ENCODE measurements around the gene ATXN7L3. TPM values are rescaled to one million over a fixed set of nuclear protein-coding genes. Genes with fewer than 3 reads are reported as not detected.

The ATXN7L3 gene
- total and polyA plus RNA-seq, 9 of the 15 experiments (the other 6 are each of a cell fraction or from before 2014, with no cell fraction given), result 0.62 to 66.1 (median 33.2) TPM

- TF ChIP-seq RB1 (IDR thresholded peaks at IDR 0.05; ENCODE audit: low read depth) (no peak; the same call in 1 of the 2 replicates), ZNF778 (CRISPR knock-in tag; IDR thresholded peaks at IDR 0.05) (no peak), NFE2L1 (tag; IDR thresholded peaks at IDR 0.05; ENCODE audit: borderline replicate concordance, low read depth) (no peak), ZFP36 (IDR thresholded peaks at IDR 0.05; ENCODE audit: low read depth, low read length, partially characterized antibody) (no peak), TGIF2 (CRISPR knock-in tag; IDR thresholded peaks at IDR 0.05) (no peak), STAT5B (CRISPR knock-in tag; IDR thresholded peaks at IDR 0.05) (no peak), SAFB (IDR thresholded peaks at IDR 0.05; ENCODE audit: borderline replicate concordance, low read depth, low read length) (no peak), TAF7 (tag; IDR thresholded peaks at IDR 0.05) (no peak), MYBL2 (IDR thresholded peaks at IDR 0.05; ENCODE audit: low read depth) (no peak), MYBL2 (CRISPR knock-in tag; IDR thresholded peaks at IDR 0.05; ENCODE audit: borderline replicate concordance) (no peak), RBBP5 (IDR thresholded peaks at IDR 0.05; ENCODE audit: borderline replicate concordance, insufficient read depth, low read length, poor library complexity, severe bottlenecking) (no peak), RHOXF2B (CRISPR knock-in tag; conservative IDR thresholded peaks at IDR 0.05) (no peak), ZFX (CRISPR knock-in tag; IDR thresholded peaks at IDR 0.05) (no peak; the same call in 1 of the 2 replicates), POLR3G (IDR thresholded peaks at IDR 0.05; ENCODE audit: extremely low read depth, insufficient read length, insufficient replicate concordance) (no peak), BRD4 (IDR thresholded peaks at IDR 0.05) (no peak), CREB1 (IDR thresholded peaks at IDR 0.05) (0 out of 2 replicates have a peak, but pooled peaks have one; percentile 6), CREB1 (CRISPR knock-in tag; IDR thresholded peaks at IDR 0.05) (no peak), KDM4B (IDR thresholded peaks at IDR 0.05; ENCODE audit: borderline replicate concordance in 2 of 2, low read depth in 1 of 2) (0 out of 4 replicates have a peak, but pooled peaks of 1 of the 2 experiments have one; percentile 26), ZC3H4 (CRISPR knock-in tag; IDR thresholded peaks at IDR 0.05; ENCODE audit: borderline replicate concordance) (no peak), EP300 (IDR thresholded peaks at IDR 0.05; ENCODE audit: low read length) (no peak)
- TF ChIP-seq, protein P1, sequence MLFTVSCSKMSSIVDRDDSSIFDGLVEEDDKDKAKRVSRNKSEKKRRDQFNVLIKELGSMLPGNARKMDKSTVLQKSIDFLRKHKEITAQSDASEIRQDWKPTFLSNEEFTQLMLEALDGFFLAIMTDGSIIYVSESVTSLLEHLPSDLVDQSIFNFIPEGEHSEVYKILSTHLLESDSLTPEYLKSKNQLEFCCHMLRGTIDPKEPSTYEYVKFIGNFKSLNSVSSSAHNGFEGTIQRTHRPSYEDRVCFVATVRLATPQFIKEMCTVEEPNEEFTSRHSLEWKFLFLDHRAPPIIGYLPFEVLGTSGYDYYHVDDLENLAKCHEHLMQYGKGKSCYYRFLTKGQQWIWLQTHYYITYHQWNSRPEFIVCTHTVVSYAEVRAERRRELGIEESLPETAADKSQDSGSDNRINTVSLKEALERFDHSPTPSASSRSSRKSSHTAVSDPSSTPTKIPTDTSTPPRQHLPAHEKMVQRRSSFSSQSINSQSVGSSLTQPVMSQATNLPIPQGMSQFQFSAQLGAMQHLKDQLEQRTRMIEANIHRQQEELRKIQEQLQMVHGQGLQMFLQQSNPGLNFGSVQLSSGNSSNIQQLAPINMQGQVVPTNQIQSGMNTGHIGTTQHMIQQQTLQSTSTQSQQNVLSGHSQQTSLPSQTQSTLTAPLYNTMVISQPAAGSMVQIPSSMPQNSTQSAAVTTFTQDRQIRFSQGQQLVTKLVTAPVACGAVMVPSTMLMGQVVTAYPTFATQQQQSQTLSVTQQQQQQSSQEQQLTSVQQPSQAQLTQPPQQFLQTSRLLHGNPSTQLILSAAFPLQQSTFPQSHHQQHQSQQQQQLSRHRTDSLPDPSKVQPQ (CRISPR knock-in tag; IDR thresholded peaks at IDR 0.05; ENCODE audit: borderline replicate concordance), result no peak
Measured at GRCh38 chr17:44218344-44219107, 18.8 kb upstream of the ATXN7L3 start (continued).

Data from K562 (cell line).